GM21786 (cell line): ENCODE measurements around the gene IGSF3.

Source experiments
- ATAC-seq: cut with Tn5 transposase; IDR thresholded peaks from one replicate; pipeline ENCODE4 v1.9.1; 2021; ENCODE audit not compliant: unreplicated experiment

Gene IGSF3

DNA sequence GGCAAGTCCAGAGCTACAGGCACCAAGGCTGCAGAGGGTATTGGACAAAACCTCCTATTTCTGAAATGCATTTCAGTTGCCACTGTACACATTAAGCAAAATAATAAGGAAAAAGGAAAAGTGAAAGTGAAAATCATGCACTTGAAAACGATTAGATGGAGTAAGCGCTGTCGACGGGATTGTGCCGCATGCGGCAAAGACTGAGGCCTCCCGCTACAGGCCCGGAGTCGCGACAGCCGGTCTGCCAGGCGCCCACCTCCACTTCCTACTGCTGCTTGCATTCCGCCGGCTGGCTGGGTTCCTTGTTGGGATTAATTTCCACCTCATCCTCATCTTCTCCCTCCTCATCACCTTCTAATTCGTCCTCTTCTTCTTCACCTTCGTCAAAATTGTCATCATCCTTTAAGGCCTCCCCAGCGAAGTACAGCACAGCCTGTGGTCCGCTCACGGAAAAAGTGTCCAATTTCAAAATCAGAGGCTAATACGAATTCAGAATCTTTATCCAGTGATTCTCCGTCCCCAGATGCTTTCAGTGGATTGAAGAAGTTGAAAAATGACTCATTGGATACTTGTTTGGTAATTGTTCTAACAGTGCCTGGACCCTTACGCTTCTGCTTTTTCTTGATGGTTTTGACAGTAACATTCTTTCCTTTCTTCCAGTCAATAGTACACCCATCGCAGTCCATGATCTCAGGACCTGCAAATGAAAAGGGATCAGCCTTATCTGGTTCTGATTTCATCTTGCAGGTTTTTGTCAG is 134.7 kb downstream of the IGSF3 start:
- ATAC-seq = no peak

DNA sequence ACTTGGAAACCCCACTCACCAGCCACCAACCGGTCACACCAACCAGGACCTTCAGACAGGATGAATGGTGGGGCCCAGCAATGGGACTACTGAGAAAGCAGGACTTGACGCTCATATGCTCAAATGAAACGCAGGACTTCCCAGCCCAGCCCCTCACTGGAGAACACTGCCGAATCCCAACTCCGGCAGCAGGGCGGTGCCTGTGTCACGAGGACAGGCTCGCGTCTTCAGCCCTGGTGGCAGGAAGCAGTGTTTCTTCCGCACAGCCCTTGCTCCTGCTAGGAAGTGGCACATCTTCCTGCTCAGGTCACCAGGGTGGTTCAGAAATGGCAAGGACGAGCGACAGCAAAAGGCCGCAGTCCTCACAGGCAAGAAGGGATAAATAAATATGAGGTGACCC is 135.6 kb downstream of the IGSF3 start:
- no peak for ATAC-seq

- no peak for ATAC-seq
Observed at GRCh38 chr1:116529681-116530080, 137.9 kb downstream of the IGSF3 start.

- no peak for ATAC-seq
Observed at GRCh38 chr1:116529199-116529631, 138.3 kb downstream of the IGSF3 start.

GRCh38 chr1:116528329-116529083 is 139.0 kb downstream of the IGSF3 start:
- ATAC-seq = no peak

DNA sequence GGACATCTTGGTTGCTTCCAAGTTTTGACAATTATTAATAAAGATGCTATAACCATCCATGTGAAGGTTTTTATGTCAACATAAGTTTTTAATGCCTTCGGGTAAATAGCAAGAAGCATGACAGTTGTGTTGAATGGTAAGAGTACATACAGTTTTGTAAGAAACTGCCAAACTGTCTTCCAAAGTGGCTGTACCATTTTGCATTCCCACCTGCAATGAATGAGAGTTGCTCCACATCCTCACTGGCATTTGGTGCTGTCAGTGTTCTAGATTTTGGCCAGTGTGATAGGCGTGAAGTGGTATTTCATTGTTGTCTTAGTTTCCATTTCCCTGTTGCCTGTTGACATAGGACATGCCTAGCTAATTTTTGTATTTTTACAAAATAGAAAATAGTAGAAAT is 142.1 kb downstream of the IGSF3 start:
- no peak for ATAC-seq
